Measurements from ENCODE around the gene BCR.

The BCR gene

GRCh38 chr22:23274146-23274526 is 93.8 kb downstream of the BCR start:
- DNase-seq (ENCODE audit: low read depth in 3 of 3), result no peak

- no peak for DNase-seq (ENCODE audit: low read depth in 3 of 3)
These were observed 94.8 kb downstream of the BCR start for GRCh38 chr22:23274891-23275694.

GRCh38 chr22:23275751-23276150 is 95.4 kb downstream of the BCR start:
- no peak for DNase-seq (ENCODE audit: low read depth in 3 of 3)

- no peak for DNase-seq (ENCODE audit: low read depth in 3 of 3)
These were observed 96.6 kb downstream of the BCR start for GRCh38 chr22:23276656-23277582.

GRCh38 chr22:23277583-23278295 is 97.4 kb downstream of the BCR start:
- no peak for DNase-seq (ENCODE audit: low read depth in 3 of 3)

- DNase-seq (ENCODE audit: low read depth in 3 of 3), result no peak
These were observed 98.8 kb downstream of the BCR start for GRCh38 chr22:23278883-23279675.

GRCh38 chr22:23279781-23280180 is 99.5 kb downstream of the BCR start:
- DNase-seq (ENCODE audit: low read depth in 3 of 3), result no peak

GRCh38 chr22:23280356-23281052 is 100.2 kb downstream of the BCR start:
- no peak for DNase-seq (ENCODE audit: low read depth in 3 of 3)

GRCh38 chr22:23281053-23281405 is 100.7 kb downstream of the BCR start:
- no peak for DNase-seq (ENCODE audit: low read depth in 3 of 3)

- peak; percentile 62 to 79 (median 70) for DNase-seq (ENCODE audit: low read depth in 3 of 3)
These were observed 101.2 kb downstream of the BCR start for GRCh38 chr22:23281406-23282088.

- DNase-seq (ENCODE audit: low read depth in 3 of 3), result no peak
These were observed 101.8 kb downstream of the BCR start for GRCh38 chr22:23282089-23282501.

GRCh38 chr22:23282516-23282915 is 102.2 kb downstream of the BCR start:
- DNase-seq (ENCODE audit: low read depth in 3 of 3), result no peak

- no peak for DNase-seq (ENCODE audit: low read depth in 3 of 3)
These were observed 102.7 kb downstream of the BCR start for GRCh38 chr22:23282986-23283385.

- DNase-seq (ENCODE audit: low read depth in 3 of 3), result no peak
These were observed 103.5 kb downstream of the BCR start for GRCh38 chr22:23283591-23284503.

GRCh38 chr22:23284504-23285033 is 104.3 kb downstream of the BCR start:
- no peak for DNase-seq (ENCODE audit: low read depth in 3 of 3)

GRCh38 chr22:23285236-23285635 is 104.9 kb downstream of the BCR start:
- no peak for DNase-seq (ENCODE audit: low read depth in 3 of 3)

- no peak for DNase-seq (ENCODE audit: low read depth in 3 of 3)
These were observed 105.4 kb downstream of the BCR start for GRCh38 chr22:23285734-23286133.

GRCh38 chr22:23286296-23286695 is 106.0 kb downstream of the BCR start:
- DNase-seq (ENCODE audit: low read depth in 3 of 3), result no peak
